Renal pelvis (tissue), 4 donors: ENCODE measurements around the gene SAMD1. TPM values are rescaled to one million over a fixed set of nuclear protein-coding genes. Genes with fewer than 3 reads are reported as not detected.

Experiments used
- DNase-seq: peaks from one replicate; pipeline ENCODE4 v3.0.0-alpha.2; 2013
- polyA plus RNA-seq, 3 donors: library from polyadenylated mRNA; unstranded; fragments of 120-200 nt; gene quantifications; one replicate each; pipeline ENCODE4 v1.2.1, GENCODE V29; 2013; ENCODE audit not compliant: insufficient read length in 3 of 3

The SAMD1 gene
- polyA plus RNA-seq, 3 donors, result 38.3 to 61.6 (median 47.8) TPM

- no peak for DNase-seq
Observed at GRCh38 chr19:14116525-14116917, 26.0 kb upstream of the SAMD1 start.

DNA sequence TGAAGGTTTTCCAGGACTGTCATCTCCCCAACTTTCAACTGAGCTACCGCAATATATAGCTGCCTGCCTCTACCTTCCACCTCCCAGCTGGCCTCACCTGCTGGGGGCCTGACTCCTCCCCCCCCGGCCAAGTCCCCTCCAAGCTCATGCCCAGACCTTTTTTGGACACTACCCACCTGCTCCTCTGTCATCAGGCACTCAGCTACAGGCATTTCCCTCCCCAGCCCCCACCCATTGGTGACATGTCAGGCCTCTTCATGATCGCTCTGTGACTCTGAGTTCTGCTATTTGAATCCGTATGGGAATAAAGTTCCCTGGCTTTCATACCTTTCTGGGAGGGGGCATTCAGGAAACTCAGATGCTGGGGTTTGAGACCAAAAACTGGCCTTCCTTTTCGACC, 25.2 kb upstream of the SAMD1 start:
- DNase-seq, result no peak

DNA sequence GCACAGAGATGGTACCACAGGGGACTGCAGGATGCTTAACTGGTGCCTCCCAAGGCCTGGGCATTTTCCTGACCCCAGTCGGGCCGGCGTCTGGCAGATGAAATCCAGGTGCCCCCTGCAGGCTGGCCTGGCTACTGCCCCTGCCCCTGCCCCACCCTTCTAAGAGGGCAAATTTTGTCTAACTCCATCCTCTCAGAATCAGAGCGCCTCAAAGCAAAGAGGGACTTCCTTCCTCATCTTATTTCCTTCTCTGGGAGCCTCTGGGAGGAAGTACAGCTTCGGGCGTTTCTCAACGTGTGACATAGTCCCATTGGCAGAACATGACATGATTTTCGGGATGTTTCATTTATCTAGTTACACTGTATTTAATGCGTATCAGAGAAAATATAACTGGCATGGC, 24.3 kb upstream of the SAMD1 start:
- DNase-seq, result no peak

GRCh38 chr19:14114439-14114838, 23.9 kb upstream of the SAMD1 start:
- no peak for DNase-seq

DNA sequence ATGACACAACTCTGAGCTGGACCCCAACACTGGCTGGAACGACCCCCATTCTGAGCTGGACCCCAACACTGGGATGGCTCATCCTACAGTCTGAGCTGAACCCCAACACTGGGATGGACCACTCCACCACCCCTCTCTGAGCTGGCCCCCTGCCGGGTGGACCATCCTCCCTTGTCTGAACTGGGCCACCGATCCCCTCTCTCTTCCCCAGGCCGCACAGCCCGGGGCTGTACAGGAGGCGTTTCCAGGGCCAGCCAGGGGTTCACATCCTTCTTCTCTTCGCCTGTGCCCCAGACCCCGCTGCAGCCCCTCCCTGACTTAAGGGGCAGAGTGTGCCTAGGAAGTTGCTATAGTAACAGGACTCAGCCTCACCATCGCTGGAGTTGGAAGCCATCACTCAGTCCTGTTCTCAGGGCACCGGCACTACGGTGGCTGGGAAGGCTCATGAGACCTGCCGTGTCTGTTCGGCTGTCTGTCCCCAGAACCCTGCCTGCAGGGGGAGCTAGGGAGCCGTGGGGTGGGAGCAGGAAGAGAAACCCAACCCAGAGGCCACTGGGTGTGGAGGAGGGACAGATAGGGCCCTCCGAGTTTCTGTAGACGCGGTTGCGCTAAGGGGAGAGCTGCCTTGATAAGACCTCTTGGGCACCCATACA, 23.3 kb upstream of the SAMD1 start:
- no peak for DNase-seq

GRCh38 chr19:14112809-14113385, 22.3 kb upstream of the SAMD1 start:
- DNase-seq, result no peak

GRCh38 chr19:14112051-14112808, 21.7 kb upstream of the SAMD1 start:
- DNase-seq, result no peak

GRCh38 chr19:14111486-14111885, 20.9 kb upstream of the SAMD1 start:
- no peak for DNase-seq

DNA sequence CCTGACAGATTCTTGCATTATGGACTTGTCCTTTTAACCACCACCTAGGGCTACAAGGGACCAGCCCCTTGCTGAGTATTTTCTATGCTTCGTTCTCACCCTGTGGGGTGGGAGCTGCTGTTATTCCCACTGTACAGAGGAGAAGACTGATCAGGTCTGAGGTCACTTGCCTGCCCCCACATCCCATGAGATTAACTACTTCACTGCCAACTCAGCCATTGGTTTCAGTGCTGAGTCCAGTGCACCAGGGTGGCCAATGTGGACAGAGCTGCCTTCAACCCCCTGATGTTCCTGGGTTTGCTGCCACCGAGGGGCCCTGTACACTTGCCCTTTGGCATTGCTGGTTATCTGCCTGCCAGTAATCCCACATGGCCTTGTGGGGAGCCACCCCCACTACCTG, 20.1 kb upstream of the SAMD1 start:
- no peak for DNase-seq

DNA sequence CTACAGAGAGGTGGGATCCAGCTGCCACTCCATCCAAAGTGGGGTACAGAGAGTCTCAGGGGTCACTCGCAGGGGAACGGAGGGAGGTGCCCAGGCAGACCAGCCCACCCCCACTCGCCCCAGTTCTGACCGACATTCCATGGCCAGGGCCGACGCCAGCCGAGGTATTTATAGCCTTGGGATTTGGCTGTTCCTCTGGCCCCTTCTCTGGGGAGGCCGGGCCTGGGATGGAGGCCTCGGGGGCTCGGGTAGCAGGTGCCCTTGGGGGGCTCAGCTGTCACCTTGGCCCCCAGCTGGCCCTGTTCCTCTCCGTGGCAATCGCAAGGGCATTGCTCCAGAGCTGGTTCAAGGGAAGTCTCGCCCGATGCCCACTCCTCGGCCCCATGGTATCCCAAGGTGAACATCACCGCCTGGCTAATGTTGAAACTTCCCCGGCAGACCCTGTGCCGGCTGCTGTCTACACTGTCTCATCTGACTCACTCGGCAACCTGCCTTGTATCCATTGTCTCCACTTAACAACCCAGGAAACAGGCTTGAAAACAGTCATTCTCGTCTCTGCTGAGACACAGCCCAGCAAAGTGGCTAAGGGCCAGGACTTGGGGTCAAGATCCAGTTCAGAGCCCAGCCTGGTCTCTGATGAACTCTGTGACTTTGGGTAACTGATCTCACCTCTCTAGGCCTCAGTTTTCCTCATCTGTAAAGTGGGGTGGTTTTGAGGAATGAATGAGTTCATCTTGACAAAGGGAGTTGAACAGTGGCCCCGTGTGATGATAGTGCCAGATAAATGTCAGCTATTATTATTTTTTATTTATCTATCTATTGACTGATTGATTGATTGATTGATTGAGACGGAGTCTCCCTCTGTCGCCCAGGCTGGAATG, 17.3 kb upstream of the SAMD1 start:
- DNase-seq, result no peak

- no peak for DNase-seq
Observed at GRCh38 chr19:14106840-14107239, 16.3 kb upstream of the SAMD1 start.

- no peak for DNase-seq
Observed at GRCh38 chr19:14105680-14106079, 15.1 kb upstream of the SAMD1 start.

GRCh38 chr19:14103310-14103709, 12.8 kb upstream of the SAMD1 start:
- no peak for DNase-seq

DNA sequence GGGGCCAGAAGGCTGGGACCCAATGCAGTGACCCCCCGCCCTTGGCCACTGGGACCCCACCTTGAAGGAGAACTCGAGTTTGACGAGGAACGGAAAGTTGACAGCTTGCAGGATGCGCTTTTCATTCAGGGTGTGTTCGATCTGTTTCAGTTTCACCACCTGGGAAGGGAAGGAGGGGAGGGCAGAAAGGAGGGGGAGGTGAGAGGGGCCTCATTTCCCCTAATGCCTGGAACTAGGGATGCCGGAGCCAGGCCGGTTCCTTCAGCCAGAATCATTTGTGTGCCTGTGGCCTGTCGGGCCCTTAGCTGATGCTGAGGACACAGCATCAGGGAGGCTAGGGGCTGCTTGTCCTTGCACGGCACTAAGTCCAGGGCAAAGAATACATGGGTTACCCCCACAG, 12.2 kb upstream of the SAMD1 start:
- no peak for DNase-seq

DNA sequence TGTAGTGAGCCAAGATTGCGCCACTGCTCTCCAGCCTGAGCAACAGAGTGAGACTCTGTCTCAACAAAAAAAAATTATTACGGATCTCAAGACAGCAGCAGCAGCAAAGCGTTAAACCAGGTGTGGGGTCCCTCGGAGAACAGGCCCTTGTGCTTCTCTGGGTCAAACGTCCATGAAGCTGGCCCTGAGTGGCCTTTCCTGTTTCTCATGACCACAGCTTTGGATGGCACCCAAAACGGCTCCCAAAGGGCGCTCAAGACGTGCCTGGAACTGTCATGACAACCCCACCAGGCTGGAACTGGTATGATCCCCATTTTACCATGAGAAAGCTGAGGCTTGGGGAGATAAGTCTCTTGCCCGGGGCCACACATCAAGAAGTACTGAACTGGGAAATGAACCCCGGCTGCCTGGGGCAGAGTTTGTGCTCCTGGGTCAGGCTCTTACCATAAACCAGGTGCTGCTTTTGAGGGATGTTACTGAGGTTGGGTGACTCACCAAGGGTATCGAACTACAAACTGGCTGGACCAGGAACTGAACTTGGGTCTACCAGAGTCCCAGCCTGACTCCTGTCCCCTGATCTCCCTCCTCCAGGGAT, 11.6 kb upstream of the SAMD1 start:
- no peak for DNase-seq

DNA sequence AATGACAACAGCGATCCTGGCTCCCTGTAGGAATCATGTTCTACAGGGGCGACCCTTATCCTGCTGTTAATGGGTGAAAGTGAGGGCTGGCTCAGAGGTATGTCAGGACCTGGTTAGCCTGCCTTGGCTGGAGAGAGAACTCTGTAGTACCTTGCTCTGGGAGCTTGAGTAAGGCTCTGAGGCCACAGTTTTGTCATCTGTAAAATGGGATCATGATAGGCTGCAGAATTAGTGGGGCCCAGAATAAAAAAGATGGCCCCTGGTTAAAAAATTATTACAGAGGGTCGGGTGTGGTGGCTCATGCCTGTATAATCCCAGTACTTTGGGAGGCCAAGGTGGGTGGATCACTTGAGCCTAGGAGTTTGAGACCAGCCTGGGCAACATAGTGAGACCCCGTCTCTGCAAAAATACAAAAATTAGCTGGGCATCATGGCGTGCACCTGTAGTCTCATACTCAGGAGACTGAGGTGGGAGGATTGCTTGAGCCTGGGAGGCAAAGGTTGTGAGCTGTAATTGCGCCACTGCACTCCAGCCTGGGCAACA, 10.5 kb upstream of the SAMD1 start:
- no peak for DNase-seq

DNA sequence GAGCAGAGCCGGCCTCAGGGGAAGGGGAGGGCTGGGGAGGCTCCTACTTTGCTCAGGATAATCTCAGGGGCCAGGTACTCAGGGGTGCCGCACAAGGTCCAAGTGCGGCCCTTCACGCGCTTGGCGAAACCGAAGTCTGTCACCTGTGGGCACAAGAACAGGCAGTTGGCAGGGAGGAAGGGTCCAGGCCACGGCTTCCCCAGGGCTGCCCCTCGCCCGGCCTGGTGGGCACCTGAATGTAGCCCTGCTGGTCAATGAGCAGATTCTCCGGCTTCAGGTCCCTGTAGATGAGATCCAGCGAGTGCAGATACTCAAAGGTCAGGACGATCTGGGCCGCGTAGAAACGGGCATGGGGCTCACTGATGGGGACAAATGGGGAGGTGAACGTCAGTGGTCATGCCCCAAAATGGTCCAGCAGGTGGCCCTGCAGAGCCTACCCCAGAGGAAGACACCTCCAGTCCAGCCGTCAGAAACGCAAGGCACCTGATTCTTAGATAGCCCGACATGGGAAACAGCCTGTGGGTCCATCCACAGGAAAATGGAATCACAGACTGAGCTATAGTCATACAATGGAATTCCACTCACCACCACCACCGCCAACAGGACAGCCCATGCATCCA, 7.1 kb upstream of the SAMD1 start:
- no peak for DNase-seq

GRCh38 chr19:14096272-14096992, 5.9 kb upstream of the SAMD1 start:
- DNase-seq, result no peak

GRCh38 chr19:14094854-14095253, 4.3 kb upstream of the SAMD1 start:
- no peak for DNase-seq

- no peak for DNase-seq
Observed at GRCh38 chr19:14093117-14093823, 2.7 kb upstream of the SAMD1 start.
